Stimulated activated effector memory CD8-positive, alpha-beta T cell treated with anti-CD3 and anti-CD28 coated beads, Interleukin-12 subunit alpha, Interleukin-12 subunit beta, amount 100 ng/mL, for 72 hours (primary cell): Measurements from ENCODE around the gene TRAPPC3.

Experiments
- ATAC-seq: fragments of 150-1000 bp; cut with Tn5 transposase; 2 replicates; pipeline ENCODE4 v1.10.0; 2021
- DNase-seq, 2 donors: peaks; one replicate each; pipeline ENCODE4 v3.0.0; 2021 to 2022; ENCODE audit warnings: low spot score in 2 of 2
- H3K27ac Mint-ChIP-seq: one replicate; pipeline ENCODE4 v1.8.0; 2022; ENCODE audit warnings: mild to moderate bottlenecking, mixed read lengths
- H3K36me3 Mint-ChIP-seq: one replicate; pipeline ENCODE4 v1.8.0; 2022; ENCODE audit warnings: mild to moderate bottlenecking, mixed read lengths
- H3K4me1 Mint-ChIP-seq: one replicate; pipeline ENCODE4 v1.8.0; 2022; ENCODE audit warnings: mixed read lengths
- H3K4me3 Mint-ChIP-seq: one replicate; pipeline ENCODE4 v1.8.0; 2022; ENCODE audit warnings: mild to moderate bottlenecking, mixed read lengths
- H3K9me3 Mint-ChIP-seq: one replicate; pipeline ENCODE4 v1.8.0; 2022; ENCODE audit warnings: mixed read lengths

TRAPPC3 gene

GRCh38 chr1:36148821-36149236 lies 457 bp downstream of the TRAPPC3 start:
- Mint-ChIP-seq H3K4me1 (peaks cover 67% of the 10 kb centered on the region), H3K36me3 (peaks cover 14% of the 10 kb centered on the region), H3K27ac (peak overlapping the region; percentile 99), H3K4me3 (peak overlapping the region; percentile 98), H3K9me3 (no peaks in the 10 kb centered on the region)
- ATAC-seq (peak; percentile 5), DNase-seq (no peak)

DNA sequence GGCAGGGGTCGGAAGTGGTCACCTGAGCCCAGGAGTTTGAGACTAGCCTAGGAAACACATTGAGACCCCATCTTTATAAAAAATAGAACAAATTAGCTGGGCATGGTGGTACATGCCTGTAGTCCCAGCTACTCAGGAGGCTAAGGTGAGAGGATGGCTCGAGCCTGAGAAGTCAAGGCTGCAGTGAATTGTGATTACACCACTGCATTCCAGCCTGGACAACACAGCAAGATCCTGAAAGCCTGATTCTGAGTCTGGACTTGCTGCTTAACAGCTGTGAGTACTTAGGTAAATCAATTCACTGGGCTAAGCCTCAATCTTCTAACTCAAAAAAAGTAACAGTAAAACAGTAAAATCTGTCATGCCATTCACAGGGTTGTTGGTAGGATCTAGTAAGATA lies 4.9 kb downstream of the TRAPPC3 start:
- ATAC-seq = no peak
- no peak overlapping the region for H3K27ac Mint-ChIP-seq
- no peak for DNase-seq
- peaks cover 53% of the 10 kb centered on the region for H3K4me1 Mint-ChIP-seq
- peaks cover 18% of the 10 kb centered on the region for H3K36me3 Mint-ChIP-seq
- H3K4me3 Mint-ChIP-seq = no peak overlapping the region
- no peaks in the 10 kb centered on the region for H3K9me3 Mint-ChIP-seq

DNA sequence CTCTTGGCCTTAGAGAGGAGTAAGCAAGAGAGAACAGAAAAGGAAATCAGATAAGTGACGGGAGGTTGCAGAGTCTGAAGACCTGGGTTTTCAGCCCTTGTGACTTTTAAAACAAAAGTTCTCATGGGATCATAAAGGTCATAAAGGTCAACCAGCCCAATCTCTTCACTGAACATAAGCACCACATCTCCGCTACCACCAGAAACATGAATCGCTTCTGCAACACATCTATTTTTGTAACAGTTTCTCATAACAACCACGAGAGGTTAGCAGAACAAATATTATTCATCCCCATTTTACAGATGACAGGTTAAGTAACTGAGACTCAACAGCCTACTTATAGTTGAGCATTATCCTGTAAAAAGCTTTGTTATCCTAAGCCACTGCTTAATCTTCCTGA lies 5.9 kb downstream of the TRAPPC3 start:
- Mint-ChIP-seq H3K4me1 (peaks cover 45% of the 10 kb centered on the region), H3K27ac (peak overlapping the region; percentile 17)
- no peak for ATAC-seq

GRCh38 chr1:36142121-36142520 lies 7.2 kb downstream of the TRAPPC3 start:
- Mint-ChIP-seq H3K9me3 (no peaks in the 10 kb centered on the region), H3K4me1 (peaks cover 34% of the 10 kb centered on the region), H3K36me3 (peaks cover 35% of the 10 kb centered on the region), H3K4me3 (no peak overlapping the region), H3K27ac (peak overlapping the region; percentile 79)
- DNase-seq (no peak), ATAC-seq (no peak)

More for the DNA sequence above, 5.9 kb downstream of the TRAPPC3 start:
- Mint-ChIP-seq H3K36me3 (peaks cover 22% of the 10 kb centered on the region), H3K4me3 (no peak overlapping the region), H3K9me3 (no peaks in the 10 kb centered on the region)
- DNase-seq = no peak

DNA sequence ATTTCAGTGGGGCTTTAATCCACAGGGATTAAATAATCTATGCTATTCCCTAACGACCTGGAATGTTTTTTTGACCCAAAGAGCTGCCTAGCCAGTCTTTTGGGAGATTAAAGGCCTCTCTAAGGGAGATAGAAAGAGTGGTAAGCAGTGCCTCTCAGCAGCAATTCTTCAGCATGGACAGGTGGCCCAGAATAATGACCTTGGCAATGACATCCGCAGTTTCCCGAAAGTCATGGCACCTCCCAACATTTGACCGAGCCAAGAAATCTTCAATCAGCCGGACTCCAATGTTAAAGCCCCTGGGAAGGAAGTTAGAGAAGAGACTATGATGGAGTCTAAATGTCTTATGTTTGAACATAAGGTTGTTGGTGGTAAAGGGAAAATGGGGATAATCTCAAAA lies 9.8 kb downstream of the TRAPPC3 start:
- ATAC-seq (no peak), DNase-seq (no peak)
- H3K27ac Mint-ChIP-seq = peak overlapping the region; percentile 79
- peaks cover 36% of the 10 kb centered on the region for H3K4me1 Mint-ChIP-seq
- H3K36me3 Mint-ChIP-seq = peaks cover 46% of the 10 kb centered on the region
- H3K4me3 Mint-ChIP-seq = no peak overlapping the region
- no peaks in the 10 kb centered on the region for H3K9me3 Mint-ChIP-seq

DNA sequence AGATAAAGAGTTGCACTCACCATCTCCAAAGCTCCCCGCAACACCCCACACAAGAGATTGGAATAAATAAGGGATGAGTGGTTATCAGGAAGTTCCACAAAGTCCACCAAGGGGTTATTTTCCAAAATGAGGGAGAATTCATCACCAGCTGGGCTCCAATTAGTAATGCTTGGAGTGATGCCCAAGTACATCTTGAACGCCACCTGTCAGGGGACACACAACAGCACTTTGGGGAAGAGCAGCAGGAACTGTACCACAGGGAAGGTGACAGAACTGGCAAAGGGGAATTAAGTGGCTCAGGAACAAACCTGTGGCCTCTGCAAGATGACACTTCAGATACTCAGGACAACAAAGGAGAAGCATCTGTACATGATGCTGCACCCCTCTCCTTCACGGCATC lies 11.5 kb downstream of the TRAPPC3 start:
- Mint-ChIP-seq H3K36me3 (peaks cover 46% of the 10 kb centered on the region), H3K4me3 (no peak overlapping the region), H3K4me1 (peaks cover 29% of the 10 kb centered on the region), H3K9me3 (no peaks in the 10 kb centered on the region), H3K27ac (peak overlapping the region; percentile 72)
- ATAC-seq (no peak), DNase-seq (no peak)

DNA sequence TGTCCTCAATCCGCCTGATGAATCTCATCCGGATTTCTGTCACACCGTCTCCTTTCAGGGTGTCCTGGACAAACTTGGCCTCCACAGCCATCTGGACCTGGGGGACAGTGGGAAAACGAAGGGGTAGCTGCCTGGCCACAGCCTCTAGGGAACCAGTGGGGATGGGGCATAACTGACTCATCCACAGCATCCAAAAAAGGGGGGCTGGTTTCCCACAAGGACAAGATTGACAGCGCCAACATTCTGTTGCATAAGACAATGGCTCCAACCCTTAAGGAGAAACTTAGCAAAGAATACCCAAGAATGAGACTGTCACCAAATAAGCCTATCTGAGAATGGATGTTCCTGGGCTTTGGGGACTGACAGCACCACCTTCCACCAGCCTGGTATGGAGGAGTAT lies 12.1 kb downstream of the TRAPPC3 start:
- ATAC-seq (no peak), DNase-seq (no peak)
- no peak overlapping the region for H3K27ac Mint-ChIP-seq
- peaks cover 28% of the 10 kb centered on the region for H3K4me1 Mint-ChIP-seq
- H3K9me3 Mint-ChIP-seq = no peaks in the 10 kb centered on the region
- no peak overlapping the region for H3K4me3 Mint-ChIP-seq
- H3K36me3 Mint-ChIP-seq = peaks cover 46% of the 10 kb centered on the region

DNA sequence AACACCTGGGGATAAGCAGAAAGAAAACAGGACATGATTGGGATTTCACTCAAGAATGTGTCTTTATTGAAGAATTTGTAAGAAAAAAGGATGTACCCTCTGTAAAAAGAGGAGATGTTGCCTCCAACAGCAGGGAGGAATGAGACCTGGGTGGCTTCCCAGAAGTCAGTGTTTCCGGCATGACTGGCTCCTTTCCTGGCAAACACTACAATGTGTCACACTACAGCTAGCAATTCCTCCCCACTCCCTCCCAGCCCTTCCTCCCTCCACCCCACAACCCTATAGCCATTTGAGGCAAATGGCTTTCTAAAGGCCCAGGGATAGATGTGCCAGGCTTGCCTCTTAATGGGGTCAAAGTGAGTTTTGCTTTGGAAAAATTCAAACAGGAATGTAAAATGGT lies 12.8 kb downstream of the TRAPPC3 start:
- peaks cover 46% of the 10 kb centered on the region for H3K36me3 Mint-ChIP-seq
- H3K27ac Mint-ChIP-seq = peak overlapping the region; percentile 43
- H3K9me3 Mint-ChIP-seq = no peaks in the 10 kb centered on the region
- peaks cover 27% of the 10 kb centered on the region for H3K4me1 Mint-ChIP-seq
- ATAC-seq (no peak), DNase-seq (no peak)
- no peak overlapping the region for H3K4me3 Mint-ChIP-seq

DNA sequence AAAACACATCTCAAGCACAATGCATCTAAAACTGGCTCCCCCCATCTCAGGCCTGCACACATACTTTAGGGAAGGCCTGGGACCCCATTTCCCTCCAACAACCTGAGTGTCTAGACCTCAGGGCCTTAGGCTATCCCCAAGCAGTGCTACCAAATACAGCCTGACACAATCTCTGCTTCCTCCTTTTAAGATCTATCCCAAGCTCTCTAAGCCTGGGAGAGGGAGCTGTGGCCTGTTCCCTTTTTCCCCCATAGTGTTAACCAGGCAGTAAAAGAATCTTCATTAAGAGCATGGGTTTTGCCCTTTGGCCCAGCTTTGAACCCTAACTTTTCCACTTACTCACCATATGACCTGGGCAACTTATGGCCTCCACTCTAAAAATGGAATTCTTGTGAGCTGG lies 13.5 kb downstream of the TRAPPC3 start:
- Mint-ChIP-seq H3K9me3 (no peaks in the 10 kb centered on the region), H3K27ac (peak overlapping the region; percentile 43), H3K4me1 (peaks cover 20% of the 10 kb centered on the region), H3K36me3 (peaks cover 46% of the 10 kb centered on the region), H3K4me3 (no peak overlapping the region)
- no peak for DNase-seq
- ATAC-seq = no peak

DNA sequence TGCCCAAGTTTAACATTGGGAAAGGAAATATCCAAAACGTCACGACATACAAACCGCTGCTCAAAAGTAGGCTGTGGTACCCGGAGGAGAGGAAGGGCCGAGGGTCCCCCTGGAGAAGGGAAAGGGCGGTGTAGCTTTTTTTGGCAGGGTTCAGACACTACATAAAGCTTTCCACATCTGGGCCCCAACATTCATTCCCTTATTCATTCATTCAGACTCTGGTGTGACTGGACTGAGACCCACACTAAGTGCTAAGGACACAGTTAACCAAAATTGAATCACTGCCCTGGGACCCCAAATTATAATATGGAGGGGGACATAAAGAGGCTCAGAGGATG lies 14.0 kb downstream of the TRAPPC3 start:
- no peak overlapping the region for H3K27ac Mint-ChIP-seq
- peaks cover 15% of the 10 kb centered on the region for H3K4me1 Mint-ChIP-seq
- ATAC-seq = no peak
- H3K9me3 Mint-ChIP-seq = no peaks in the 10 kb centered on the region
- DNase-seq = no peak
- peaks cover 43% of the 10 kb centered on the region for H3K36me3 Mint-ChIP-seq
- no peak overlapping the region for H3K4me3 Mint-ChIP-seq

- DNase-seq = peak; percentile 33 to 71
- H3K9me3 Mint-ChIP-seq = no peaks in the 10 kb centered on the region
- peaks cover 37% of the 10 kb centered on the region for H3K36me3 Mint-ChIP-seq
- peak; percentile 78 for ATAC-seq
- H3K4me3 Mint-ChIP-seq = no peak overlapping the region
- H3K27ac Mint-ChIP-seq = peak overlapping the region; percentile 43
- peaks cover 10% of the 10 kb centered on the region for H3K4me1 Mint-ChIP-seq
Measured at GRCh38 chr1:36134505-36135329, 14.6 kb downstream of the TRAPPC3 start.

DNA sequence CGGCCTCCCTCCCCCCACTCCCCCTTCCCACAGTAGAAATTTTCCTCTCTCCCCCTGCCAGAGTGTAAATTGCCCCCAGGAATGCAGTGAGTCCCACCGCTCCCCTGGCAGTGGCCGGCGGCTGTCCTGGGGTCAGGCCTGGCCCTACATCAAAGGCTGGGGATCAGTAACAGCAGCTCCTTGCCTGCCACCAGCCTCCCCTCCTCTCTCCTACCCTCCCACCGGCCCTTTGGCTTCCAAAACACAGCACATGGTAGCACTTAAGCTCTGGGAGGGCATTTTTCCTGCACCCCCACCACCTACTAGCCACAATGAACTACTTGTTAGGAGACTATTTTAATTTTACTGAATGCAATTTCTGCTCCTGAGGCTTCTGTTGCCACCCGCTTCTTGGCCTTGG lies 15.3 kb downstream of the TRAPPC3 start:
- DNase-seq (no peak), ATAC-seq (no peak)
- Mint-ChIP-seq H3K27ac (no peak overlapping the region), H3K36me3 (peaks cover 30% of the 10 kb centered on the region), H3K9me3 (no peaks in the 10 kb centered on the region), H3K4me1 (peaks cover 10% of the 10 kb centered on the region), H3K4me3 (no peak overlapping the region)

DNA sequence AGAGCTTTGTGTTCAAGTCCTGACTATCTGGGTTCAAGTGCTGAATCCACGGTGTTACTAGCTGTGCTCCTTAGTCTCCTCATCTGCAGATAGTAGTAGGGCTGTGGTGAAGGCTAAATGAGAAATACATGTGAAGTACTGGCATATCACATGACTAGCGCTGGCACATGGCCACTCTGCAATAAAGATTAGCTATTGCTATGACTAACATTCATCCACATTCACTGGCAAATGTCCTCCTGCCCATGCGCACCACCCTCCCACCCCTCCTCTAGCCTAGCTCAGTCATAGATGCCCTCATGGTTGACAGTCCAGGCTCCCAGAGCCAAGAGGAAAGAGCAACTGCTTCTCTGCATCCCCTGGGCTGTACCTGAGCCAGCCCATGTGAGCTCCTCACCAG lies 15.8 kb downstream of the TRAPPC3 start:
- ATAC-seq (no peak), DNase-seq (no peak)
- H3K27ac Mint-ChIP-seq = no peak overlapping the region
- no peak overlapping the region for H3K4me3 Mint-ChIP-seq
- no peaks in the 10 kb centered on the region for H3K9me3 Mint-ChIP-seq
- peaks cover 24% of the 10 kb centered on the region for H3K36me3 Mint-ChIP-seq
- peaks cover 10% of the 10 kb centered on the region for H3K4me1 Mint-ChIP-seq

GRCh38 chr1:36132029-36132428 lies 17.3 kb downstream of the TRAPPC3 start:
- DNase-seq (no peak), ATAC-seq (no peak)
- Mint-ChIP-seq H3K4me3 (no peak overlapping the region), H3K27ac (no peak overlapping the region), H3K4me1 (peaks cover 14% of the 10 kb centered on the region), H3K36me3 (peaks cover 10% of the 10 kb centered on the region), H3K9me3 (no peaks in the 10 kb centered on the region)

DNA sequence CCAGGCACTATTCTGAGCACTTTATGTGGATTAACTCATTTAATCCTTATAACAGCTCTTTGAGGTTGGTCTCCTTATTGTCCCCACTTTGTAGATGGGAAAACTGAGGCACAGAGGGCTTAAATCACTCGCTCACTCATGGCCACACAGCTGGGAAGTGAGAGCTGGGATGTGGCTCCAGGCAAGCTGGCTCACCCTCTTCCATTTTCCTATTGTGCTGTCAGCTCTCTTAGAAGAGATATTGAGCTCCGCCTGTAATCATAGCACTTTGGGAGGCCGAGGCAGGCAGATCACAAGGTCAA lies 20.4 kb downstream of the TRAPPC3 start:
- DNase-seq = no peak
- ATAC-seq = no peak
- Mint-ChIP-seq H3K4me3 (no peak overlapping the region), H3K36me3 (no peaks in the 10 kb centered on the region), H3K9me3 (no peaks in the 10 kb centered on the region), H3K4me1 (peaks cover 28% of the 10 kb centered on the region), H3K27ac (no peak overlapping the region)

DNA sequence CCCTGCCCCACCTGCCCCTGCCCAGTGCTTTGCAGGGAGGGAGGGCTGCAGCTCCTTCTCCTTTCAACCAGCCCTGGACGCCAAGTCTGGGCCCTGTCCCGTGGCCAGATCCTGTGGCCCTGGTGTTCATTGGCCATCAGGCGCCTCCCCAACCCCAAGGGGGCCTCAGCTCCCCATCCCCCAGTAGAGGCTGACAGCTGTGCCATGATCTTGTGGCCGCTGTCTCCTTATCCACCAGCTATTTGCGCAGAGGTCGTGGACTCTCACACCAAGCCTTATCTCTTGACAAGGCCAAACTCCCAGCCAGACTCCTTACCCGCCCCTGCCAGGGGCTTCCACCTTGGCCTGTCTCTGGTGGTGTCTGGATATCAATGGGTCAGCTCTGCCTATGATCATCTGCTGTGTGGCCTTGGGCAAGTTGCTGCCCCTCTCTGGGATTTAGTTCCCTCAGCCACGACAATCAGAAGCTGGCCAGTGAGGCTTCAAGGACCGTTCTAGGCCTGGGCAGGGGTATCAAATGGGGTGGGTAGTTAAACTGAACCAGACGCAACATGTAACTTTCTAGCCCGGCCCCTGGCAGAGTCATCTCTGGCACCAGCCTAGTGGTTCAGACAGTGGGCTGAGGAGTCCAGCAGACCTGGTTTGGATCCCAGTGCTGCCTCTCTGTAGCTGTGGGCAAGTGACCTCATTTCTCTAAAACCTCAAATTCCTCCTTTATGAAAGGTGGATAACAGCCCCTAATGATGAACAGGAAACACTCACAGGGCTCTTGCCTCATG lies 21.0 kb downstream of the TRAPPC3 start:
- DNase-seq (no peak), ATAC-seq (no peak)
- H3K27ac Mint-ChIP-seq = no peak overlapping the region

More for the DNA sequence above, 21.0 kb downstream of the TRAPPC3 start:
- no peaks in the 10 kb centered on the region for H3K36me3 Mint-ChIP-seq
- no peak overlapping the region for H3K4me3 Mint-ChIP-seq
- H3K9me3 Mint-ChIP-seq = no peaks in the 10 kb centered on the region
- peaks cover 32% of the 10 kb centered on the region for H3K4me1 Mint-ChIP-seq
